WI38 (cell line): ENCODE measurements around the gene MKLN1.

Experiments used
- H3K4me3 ChIP-seq: 2 replicates; pipeline ENCODE4 v1.5.1; 2011; ENCODE audit warnings: low read depth, mild to moderate bottlenecking, control low read depth, low read length
- CTCF ChIP-seq: IDR thresholded peaks from 2 replicates; pipeline ENCODE4 v1.5.1; 2012; ENCODE audit warnings: low read depth, mild to moderate bottlenecking, control low read depth, low read length

The MKLN1 gene

DNA sequence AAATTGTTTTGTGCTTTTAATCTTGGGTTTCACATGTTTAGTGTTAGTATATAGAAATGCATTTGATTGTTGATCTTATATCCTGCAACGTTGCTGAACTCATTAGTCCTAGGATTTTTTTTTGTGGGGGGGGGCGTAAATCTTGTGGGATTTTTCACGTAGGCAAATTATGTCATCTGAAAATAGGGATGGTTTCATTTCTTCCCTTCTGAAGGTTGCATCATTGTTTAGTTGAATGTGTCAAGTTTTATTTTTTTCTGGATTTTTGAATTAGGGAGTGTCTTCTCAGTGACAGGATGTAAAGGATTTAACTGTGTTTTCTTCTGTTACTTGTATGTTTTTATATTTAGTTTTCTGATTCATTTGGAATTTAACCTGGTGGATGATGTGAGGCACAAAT is 26.7 kb downstream of the MKLN1 start:
- TF ChIP-seq CTCF = no peak
- H3K4me3 ChIP-seq = no peak overlapping the region

DNA sequence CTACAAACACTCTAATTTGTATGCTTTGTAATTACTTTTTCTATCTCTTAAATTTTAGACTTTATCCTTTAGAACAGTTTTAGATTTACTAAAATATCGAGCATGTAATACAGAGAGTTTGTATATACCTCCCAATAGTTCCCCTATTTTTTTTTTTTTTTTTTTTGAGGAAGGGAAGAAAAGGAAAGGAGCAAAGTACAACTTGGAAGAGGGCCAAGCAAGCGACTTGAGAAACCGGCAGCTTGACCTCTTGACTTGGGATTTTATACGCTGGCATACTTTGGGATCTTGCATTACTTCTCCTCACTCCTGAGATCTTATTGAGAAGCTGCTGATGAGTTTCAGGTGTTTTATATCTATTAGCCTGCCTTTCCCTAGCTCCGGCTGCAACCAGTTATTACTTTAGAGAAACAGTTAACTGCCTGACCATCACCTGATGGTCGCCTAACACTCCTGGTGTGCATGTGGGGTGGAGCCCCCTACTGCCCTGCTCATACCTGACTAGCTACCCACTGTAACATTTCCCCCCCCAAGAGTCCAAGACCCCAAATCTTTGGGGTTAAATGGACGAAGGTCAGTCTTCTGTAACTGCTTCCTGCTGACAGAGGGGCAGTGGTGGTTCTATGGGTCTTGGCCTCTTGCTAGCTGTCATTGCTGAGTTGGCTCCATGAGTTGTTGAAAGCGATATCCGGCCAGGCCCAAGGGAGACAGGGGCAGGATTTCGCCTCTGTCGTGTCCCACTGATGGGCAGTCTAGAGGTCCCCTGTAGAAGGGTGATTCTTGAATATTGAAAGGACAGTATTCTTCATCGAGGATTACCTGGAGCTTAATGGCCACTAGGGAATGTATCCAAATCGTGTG is 28.5 kb downstream of the MKLN1 start:
- no peak for TF ChIP-seq CTCF
- no peak overlapping the region for H3K4me3 ChIP-seq

- no peak overlapping the region for H3K4me3 ChIP-seq
- no peak for TF ChIP-seq CTCF
Observed at GRCh38 chr7:131357282-131357880, 29.7 kb downstream of the MKLN1 start.

- no peak for TF ChIP-seq CTCF
Observed at GRCh38 chr7:131358636-131359035, 31.0 kb downstream of the MKLN1 start.

GRCh38 chr7:131359136-131359776 is 31.6 kb downstream of the MKLN1 start:
- no peak overlapping the region for H3K4me3 ChIP-seq
- no peak for TF ChIP-seq CTCF

More at GRCh38 chr7:131358636-131359035, 31.0 kb downstream of the MKLN1 start:
- H3K4me3 ChIP-seq = no peak overlapping the region

DNA sequence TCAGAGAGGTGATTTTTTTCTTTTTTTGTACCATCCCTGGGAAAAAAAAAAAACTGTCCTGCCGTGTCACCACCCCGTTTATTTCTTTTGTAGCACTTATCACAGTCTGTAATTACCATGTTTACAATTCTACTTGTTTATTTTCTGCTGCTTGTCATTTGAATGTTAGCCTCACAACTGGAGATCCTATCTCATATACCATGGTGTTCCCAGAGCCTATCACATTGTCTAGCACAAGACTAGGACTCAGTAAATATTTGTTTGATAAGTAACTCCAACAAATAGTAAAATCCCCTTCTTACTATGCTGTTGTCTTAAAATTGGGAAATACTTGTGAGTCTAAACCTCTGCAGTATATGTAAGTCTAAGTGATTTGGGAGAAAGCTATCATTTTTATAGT is 36.0 kb downstream of the MKLN1 start:
- H3K4me3 ChIP-seq = no peak overlapping the region
- no peak for TF ChIP-seq CTCF
